Head of caudate nucleus (tissue), 42 donors: ENCODE data around the gene ADPRHL1.

ENCODE experiments used
- DNase-seq, 42 donors: peaks; one replicate each; pipeline versions ENCODE4 v3.0.0 to v3.0.0-alpha.2; 2020 to 2021; ENCODE audit warnings: mixed read lengths in 7 of 42
- intact Hi-C: fragments of 100-400 bp; cut with DNase I; formaldehyde crosslinking; loops from one replicate; pipeline ENCODE4 v1.15.0; 2022

ADPRHL1 gene

GRCh38 chr13:113367020-113367560 is 86.2 kb downstream of the ADPRHL1 start:
- DNase-seq = peak in 1 of 42 donors; percentile 28
- intact Hi-C loops = no loop called here

- DNase-seq = no peak
- intact Hi-C loops = no loop called here
These were observed 87.2 kb downstream of the ADPRHL1 start for GRCh38 chr13:113365971-113366588.

- no peak for DNase-seq
- intact Hi-C loops = no loop called here
These were observed 87.7 kb downstream of the ADPRHL1 start for GRCh38 chr13:113365583-113365970.

- intact Hi-C loops = no loop called here
- DNase-seq = no peak
These were observed 88.2 kb downstream of the ADPRHL1 start for GRCh38 chr13:113364901-113365582.

GRCh38 chr13:113364311-113364889 is 88.9 kb downstream of the ADPRHL1 start:
- intact Hi-C loops = no loop called here
- DNase-seq = peak in 1 of 42 donors; percentile 13

GRCh38 chr13:113361406-113361805 is 91.9 kb downstream of the ADPRHL1 start:
- intact Hi-C loops = no loop called here
- DNase-seq = peak in 2 of 42 donors; percentile 12 to 33

- intact Hi-C loops = no loop called here
- peak in 3 of 42 donors; percentile 15 to 24 (median 18) for DNase-seq
These were observed 92.8 kb downstream of the ADPRHL1 start for GRCh38 chr13:113360446-113360845.

GRCh38 chr13:113359571-113359970 is 93.7 kb downstream of the ADPRHL1 start:
- DNase-seq = peak in 1 of 42 donors; percentile 21
- intact Hi-C loops = no loop called here

GRCh38 chr13:113358653-113359190 is 94.6 kb downstream of the ADPRHL1 start:
- intact Hi-C loops = no loop called here
- no peak for DNase-seq

- no peak for DNase-seq
- intact Hi-C loops = no loop called here
These were observed 95.8 kb downstream of the ADPRHL1 start for GRCh38 chr13:113357529-113357928.

GRCh38 chr13:113356596-113356995 is 96.7 kb downstream of the ADPRHL1 start:
- intact Hi-C loops = no loop called here
- no peak for DNase-seq

- DNase-seq = no peak
- intact Hi-C loops = no loop called here
These were observed 97.7 kb downstream of the ADPRHL1 start for GRCh38 chr13:113355621-113356020.

- DNase-seq = no peak
- intact Hi-C loops = no loop called here
These were observed 98.3 kb downstream of the ADPRHL1 start for GRCh38 chr13:113354831-113355610.

GRCh38 chr13:113353254-113353653 is 100.0 kb downstream of the ADPRHL1 start:
- DNase-seq = no peak
- intact Hi-C loops = no loop called here

- peak in 1 of 42 donors; percentile 20 for DNase-seq
These were observed 101.7 kb downstream of the ADPRHL1 start for GRCh38 chr13:113351514-113352026.

GRCh38 chr13:113350938-113351335 is 102.4 kb downstream of the ADPRHL1 start:
- intact Hi-C loops = no loop called here
- no peak for DNase-seq

More at GRCh38 chr13:113351514-113352026, 101.7 kb downstream of the ADPRHL1 start:
- intact Hi-C loops = no loop called here

GRCh38 chr13:113350065-113350937 is 103.0 kb downstream of the ADPRHL1 start:
- intact Hi-C loops = no loop called here
- no peak for DNase-seq
